DMS114 treated with DMSO at 0.1 percent for 48 hours (cell line): ENCODE data around the gene PABPN1L.
"Not testable (repeated sequence)": the region's sequence is repeated elsewhere in the genome, so short reads cannot be mapped to it uniquely, and the experiment has no call there.

Experiments used
- DNase-seq: peaks from one replicate; lab custom pipeline; 2025; ENCODE audit not compliant: unreplicated experiment; lab: John Stamatoyannopoulos, UW

PABPN1L gene

DNA sequence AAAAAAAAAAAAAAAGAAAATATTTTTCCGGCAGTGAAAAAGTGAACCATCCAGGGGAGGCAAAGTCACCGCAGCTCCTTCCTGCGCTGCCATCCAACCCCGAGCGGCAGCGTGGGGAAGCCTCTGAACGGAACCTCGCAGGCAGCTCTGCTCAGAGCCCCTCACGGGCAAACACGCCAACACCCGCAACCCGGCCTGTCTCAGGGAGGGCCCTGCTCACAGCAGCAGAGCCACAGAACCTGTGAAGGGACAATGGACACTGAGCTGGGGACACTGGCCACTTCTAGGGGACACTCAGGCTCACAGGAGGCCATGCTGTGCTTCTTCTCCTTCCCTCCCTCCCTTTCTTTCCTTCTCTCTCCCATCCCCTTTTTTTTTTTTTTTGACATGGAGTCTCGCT is 33.4 kb downstream of the PABPN1L start:
- DNase-seq: no peak

DNA sequence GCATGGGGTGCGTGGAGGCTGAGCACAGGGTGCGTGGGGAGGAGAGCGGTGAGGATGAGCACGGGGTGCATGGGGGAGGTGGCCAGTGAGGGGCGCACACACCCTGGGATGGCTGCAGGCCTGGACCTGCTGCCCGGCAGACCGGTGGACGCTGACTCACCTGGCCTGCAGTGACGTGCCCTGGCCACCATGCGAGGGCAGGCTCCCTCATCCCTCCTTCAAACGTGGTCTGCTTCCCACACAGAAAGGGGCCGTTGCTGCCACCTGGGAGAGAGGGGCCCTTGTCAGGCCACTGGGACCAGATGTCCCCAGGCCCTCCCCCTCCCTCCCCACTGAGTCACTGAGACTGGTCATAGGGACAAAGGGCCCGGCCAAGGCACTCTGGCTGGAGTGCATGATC is 34.6 kb downstream of the PABPN1L start:
- DNase-seq: no peak

DNA sequence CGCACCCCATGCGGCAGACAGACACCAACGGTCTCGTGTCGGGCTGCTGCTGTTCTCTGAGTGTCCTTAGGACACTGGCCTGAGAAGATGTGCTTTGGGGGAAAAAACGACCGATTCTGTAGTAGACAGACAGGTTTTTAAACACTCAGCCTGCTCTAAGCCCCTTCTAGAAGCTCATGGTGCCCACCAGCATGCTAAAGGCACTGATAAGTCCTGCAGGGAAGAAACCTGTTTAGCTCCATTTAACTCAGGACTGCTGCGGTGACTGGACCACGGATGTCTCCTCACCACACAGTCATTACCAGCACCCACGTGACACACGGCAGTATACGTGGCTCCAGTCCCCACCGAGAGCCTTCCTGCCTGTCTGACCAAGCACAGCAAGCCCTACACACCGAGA is 35.7 kb downstream of the PABPN1L start:
- no peak for DNase-seq

DNA sequence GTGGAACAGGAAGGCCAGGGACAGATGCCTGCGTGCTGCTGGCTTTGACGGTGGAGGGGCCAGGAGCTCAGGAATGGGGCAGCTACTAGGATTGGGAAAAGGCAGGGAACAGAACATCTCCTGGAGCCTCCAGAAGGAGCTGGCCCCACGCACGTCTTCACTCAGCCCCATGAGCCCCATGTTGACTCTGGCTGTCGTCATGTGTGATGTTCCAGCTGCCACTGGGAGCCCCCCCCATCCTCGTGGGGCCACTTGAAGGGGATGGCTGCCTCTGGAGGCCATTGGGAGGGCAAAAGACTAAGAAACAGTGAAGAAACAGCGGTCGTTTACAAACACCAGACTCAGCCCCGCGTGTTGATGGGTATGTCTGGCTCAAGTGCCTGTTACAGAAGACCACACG is 36.2 kb downstream of the PABPN1L start:
- DNase-seq: no peak

GRCh38 chr16:88828711-88829110 is 37.7 kb downstream of the PABPN1L start:
- DNase-seq: no peak

- DNase-seq: no peak
Observed at GRCh38 chr16:88827727-88828126, 38.7 kb downstream of the PABPN1L start.

DNA sequence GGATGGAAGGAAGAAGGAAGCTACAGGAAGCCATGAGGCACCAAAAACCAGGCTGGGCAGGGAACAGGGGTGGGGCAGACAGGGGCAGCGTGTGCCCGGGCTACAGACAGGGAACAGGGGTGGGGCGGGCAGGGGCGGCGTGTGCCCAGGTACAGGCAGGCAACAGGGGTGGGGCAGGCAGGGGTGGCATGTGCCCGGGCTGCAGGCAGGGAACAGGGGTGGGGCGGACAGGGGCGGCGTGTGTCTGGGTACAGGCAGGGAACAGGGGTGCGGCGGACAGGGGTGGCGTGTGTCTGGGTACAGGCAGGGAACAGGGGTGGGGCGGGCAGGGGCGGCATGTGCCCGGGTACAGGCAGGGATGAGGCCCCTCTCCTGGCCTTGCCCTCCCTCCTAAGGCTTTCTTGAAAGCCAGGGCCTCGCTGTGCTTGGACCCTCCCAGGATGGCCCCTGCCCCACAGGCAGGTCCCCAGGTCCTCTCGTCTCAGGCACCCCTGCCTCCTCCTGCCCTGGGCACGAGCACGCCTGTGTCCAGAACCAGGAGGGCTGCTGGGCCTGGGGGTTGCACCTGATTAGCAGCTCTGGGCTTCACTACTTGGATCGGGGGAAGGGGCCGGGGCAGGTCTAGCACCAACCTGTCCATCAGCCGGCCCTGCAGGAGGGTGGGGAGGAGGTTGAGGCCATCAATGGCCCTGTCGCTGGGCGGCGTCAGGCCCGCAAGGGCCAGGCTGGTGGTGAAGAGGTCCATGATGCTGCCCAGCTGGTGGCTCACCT is 40.2 kb downstream of the PABPN1L start:
- no peak for DNase-seq

DNA sequence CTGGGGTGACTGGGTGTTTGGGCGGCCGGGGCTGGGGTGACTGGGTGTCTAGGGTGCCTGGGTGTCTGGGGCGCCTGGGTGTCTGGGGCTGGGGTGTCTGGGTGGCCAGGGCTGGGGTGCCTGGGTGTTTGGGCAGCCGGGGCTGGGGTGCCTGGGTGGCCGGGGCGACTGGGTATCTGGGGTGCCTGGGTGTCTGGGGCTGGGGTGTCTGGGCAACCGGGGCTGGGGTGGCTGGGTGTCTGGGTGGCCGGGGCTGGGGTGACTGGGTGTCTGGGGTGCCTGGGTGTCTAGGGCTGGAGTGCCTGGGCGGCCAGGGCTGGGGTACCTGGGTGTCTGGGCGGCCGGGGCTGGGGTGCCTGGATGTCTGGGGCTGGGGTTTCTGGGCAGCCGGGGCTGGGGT is 41.3 kb downstream of the PABPN1L start:
- no peak for DNase-seq

GRCh38 chr16:88824256-88825077 is 42.0 kb downstream of the PABPN1L start:
- no peak for DNase-seq

DNA sequence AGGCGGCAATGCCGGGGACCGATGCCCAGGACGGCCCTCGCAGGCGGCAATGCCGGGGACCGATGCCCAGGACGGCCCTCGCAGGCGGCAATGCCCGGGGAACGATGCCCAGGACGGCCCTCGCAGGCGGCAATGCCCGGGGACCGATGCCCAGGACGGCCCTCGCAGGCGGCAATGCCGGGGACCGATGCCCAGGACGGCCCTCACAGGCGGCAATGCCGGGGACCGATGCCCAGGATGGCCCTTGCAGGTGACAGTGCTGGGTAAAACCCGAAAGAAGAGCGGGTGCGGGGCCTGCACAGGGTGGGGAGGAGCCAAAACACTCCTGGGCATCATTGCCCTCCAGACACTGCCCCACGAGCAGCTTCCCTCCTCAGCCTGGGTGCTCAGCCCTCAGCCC is 42.8 kb downstream of the PABPN1L start:
- not testable (repeated sequence) for DNase-seq

DNA sequence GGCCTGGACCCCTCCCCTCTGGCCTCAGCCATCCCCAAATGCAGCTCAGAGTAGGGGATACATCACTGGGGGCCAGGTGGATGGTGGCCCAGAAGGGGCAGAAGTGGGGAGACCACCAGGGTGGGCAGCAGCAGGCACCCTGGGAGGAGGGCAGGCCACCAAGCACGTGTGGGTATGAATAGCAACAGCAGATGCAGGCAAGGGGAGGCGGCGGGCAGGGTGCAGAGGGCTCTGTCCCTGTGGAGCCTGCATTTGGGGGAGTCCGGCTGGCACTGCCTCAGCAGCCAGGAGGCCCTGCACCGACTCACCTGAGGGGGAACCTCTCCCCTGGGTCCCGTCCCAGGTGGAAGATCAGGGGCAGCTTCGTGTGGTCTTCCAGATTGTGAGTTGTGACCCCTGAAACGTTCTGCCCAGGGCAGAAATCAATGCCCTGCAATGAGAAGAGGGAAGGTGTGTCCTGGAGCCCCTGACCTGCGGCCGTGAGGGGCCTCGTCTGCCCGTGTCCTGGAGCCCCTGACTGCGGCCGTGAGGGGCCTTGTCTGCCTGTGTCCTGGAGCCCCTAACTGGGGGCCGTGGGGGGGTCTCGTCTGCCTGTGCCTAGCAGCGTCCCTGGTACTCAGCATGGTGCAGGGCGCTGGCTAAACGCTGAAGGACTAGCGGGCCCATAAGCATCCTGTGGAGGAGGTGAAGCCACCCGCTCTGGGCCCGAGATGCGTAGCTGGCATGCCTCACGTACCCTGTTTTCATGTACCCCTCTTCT is 44.0 kb downstream of the PABPN1L start:
- DNase-seq: no peak

DNA sequence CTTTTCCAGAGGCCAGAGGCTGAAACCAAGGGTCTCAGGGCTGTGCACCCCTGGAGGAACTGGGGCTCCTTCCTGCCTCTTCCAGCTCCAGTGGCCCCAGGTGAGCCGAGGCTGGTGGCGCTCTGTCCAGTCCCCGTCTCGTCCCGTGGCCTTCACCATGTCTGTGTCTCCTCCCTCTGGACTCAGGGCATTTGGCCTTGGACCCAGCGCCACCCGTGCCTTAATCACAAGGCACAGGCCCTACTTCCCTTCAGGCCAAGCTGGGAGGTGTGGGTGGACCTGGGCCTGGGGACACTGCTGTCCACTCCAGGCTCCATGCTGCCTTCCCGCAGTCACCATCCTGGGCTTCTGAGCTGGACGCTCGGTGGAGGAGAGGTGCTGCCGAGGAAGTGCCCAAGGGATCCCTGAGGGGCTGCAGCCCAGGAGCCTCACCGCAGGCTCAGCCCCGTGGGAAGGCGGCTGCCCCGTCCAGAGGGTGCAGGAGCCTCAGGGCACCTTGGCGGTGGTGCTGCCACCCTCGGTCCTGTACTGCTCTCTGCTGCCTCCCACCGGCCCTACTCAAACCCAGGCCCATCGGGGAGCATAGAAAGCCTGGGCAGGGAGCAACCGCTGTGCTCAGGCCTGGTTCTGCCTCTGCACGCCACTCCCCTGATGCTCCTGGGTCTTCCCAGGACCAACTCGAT is 45.2 kb downstream of the PABPN1L start:
- DNase-seq: no peak

GRCh38 chr16:88820385-88821025 is 46.0 kb downstream of the PABPN1L start:
- no peak for DNase-seq

DNA sequence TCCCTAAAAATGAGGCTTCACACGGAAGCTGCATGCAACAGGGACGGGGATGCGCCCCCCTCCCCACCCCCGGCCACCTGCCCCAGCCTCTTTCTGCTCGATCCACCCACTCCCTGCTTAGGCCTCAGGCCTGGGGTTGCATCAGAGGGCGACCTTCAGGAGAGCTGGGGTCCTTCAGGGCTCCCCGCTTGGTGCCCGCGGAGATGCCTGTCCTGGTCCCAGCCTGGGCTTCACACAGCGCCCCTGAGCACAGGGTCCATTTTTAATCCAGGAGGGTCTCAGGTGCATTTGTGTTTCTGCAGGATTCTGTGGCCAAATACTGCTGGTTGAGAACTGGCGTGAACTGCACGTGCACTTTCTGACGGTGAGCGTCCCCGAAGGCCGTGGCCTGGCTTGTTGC is 47.3 kb downstream of the PABPN1L start:
- DNase-seq: no peak

DNA sequence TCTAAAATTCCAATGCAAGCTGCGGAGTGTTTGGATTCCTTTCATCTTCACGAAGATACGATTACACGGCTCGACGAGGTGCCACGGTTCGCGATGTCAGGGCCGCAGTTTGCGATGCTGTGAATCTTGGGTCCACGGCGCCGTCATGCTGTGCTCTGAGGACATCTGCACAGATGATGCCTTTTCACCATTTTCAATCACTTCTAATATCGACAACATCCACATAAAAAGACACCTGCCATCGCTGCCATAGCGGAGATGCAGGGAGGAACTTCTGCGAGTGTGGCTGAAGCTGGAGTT is 47.9 kb downstream of the PABPN1L start:
- no peak for DNase-seq

GRCh38 chr16:88817785-88818574 is 48.5 kb downstream of the PABPN1L start:
- DNase-seq: no peak

GRCh38 chr16:88816736-88817535 is 49.5 kb downstream of the PABPN1L start:
- no peak for DNase-seq

- no peak for DNase-seq
Observed at GRCh38 chr16:88815901-88816589, 50.4 kb downstream of the PABPN1L start.

- no peak for DNase-seq
Observed at GRCh38 chr16:88815227-88815626, 51.2 kb downstream of the PABPN1L start.
